ENCODE results near the gene SSBP3. TPM values are rescaled to one million over a fixed set of nuclear protein-coding genes. Genes with fewer than 3 reads are reported as not detected.

SSBP3 gene
- polyA plus RNA-seq, 1 of the 3 experiments (the other 2 are of a cell fraction) = 26.2 TPM

- H3K79me2 ChIP-seq (ENCODE audit: insufficient read depth) = peaks cover 24% of the 10 kb centered on the region; the same call in 1 of the 2 replicates
- H3K27ac ChIP-seq (ENCODE audit: low read depth in 2 of 2, low read length in 1 of 2) = peak overlapping the region in 1 of 2 experiments; percentile 96; a peak in 2 of 4 replicates
- H3K9me3 ChIP-seq = no peaks in the 10 kb centered on the region
- WGBS (ENCODE audit: low lambda C conversion rate) = 68% methylated on average over 6 of the region's 6 CpGs
- no peaks in the 10 kb centered on the region for H3K27me3 ChIP-seq (ENCODE audit: insufficient read depth)
- H3K4me1 ChIP-seq (ENCODE audit: control insufficient read depth in 1 of 2, insufficient read depth in 2 of 2, low read depth in 1 of 2, low read length in 1 of 2) = peaks cover 0 to 75% of the 10 kb centered on the region in 2 experiments; a peak in 2 of 4 replicates
- TF ChIP-seq CHD2 (IDR thresholded peaks at IDR 0.05; ENCODE audit: low read length, partially characterized antibody) (peak; percentile 54), TAF1 (IDR thresholded peaks at IDR 0.05; ENCODE audit: borderline replicate concordance, low read depth, low read length) (no peak), RAD21 (IDR thresholded peaks at IDR 0.05; ENCODE audit: low read length) (peak; percentile 45), SMC3 (IDR thresholded peaks at IDR 0.05; ENCODE audit: low read depth, low read length) (peak; percentile 5; the same call in 1 of the 2 replicates), CTCF (IDR thresholded peaks at IDR 0.05) (no peak), FOXJ3 (CRISPR knock-in tag; IDR thresholded peaks at IDR 0.05) (peak; percentile 82), EP300 (IDR thresholded peaks at IDR 0.05; ENCODE audit: borderline replicate concordance in 1 of 2, low read depth in 1 of 2, low read length in 1 of 2) (0 out of 4 replicates have a peak, but pooled peaks of 1 of the 2 experiments have one; percentile 56), FOSL2 (IDR thresholded peaks at IDR 0.05; ENCODE audit: borderline replicate concordance, low read depth) (no peak), RCOR1 (IDR thresholded peaks at IDR 0.05; ENCODE audit: low read length) (0 out of 2 replicates have a peak, but pooled peaks have one; percentile 3)
- no peaks in the 10 kb centered on the region for H3F3A ChIP-seq (replicated peaks; ENCODE audit: insufficient read depth)
- peak; percentile 80 for DNase-seq
- no peaks in the 10 kb centered on the region for H3K36me3 ChIP-seq (replicated peaks in 1 of 2; ENCODE audit: control insufficient read depth in 1 of 2, insufficient read depth in 2 of 2, low read length in 1 of 2)
- H3K4me3 ChIP-seq (ENCODE audit: low read depth in 2 of 2, low read length in 1 of 2) = no peak overlapping the region
- H4K20me1 ChIP-seq (ENCODE audit: insufficient read depth) = no peaks in the 10 kb centered on the region
- ChIA-PET CTCF (interaction anchor here (0.9 to 5.5 kb wide), 19 partner anchors 9 to 250 kb away, joined by 3 to 42 read pairs (median 4); partner anchors contain the start of genes ACOT11 and SSBP3), POLR2A (interaction anchor here (0.6 to 1.6 kb wide), 7 partner anchors 12 to 211 kb away, joined by 3 to 8 read pairs (median 4); no protein-coding TSS in a partner anchor)
- no peak overlapping the region for H2AFZ ChIP-seq (ENCODE audit: low read depth)
- no peak overlapping the region for H3K9ac ChIP-seq
- no peaks in the 10 kb centered on the region for H3K9me2 ChIP-seq
- no peak overlapping the region for H3K4me2 ChIP-seq
These were observed 108.5 kb downstream of the SSBP3 start for GRCh38 chr1:54297596-54298283.

DNA sequence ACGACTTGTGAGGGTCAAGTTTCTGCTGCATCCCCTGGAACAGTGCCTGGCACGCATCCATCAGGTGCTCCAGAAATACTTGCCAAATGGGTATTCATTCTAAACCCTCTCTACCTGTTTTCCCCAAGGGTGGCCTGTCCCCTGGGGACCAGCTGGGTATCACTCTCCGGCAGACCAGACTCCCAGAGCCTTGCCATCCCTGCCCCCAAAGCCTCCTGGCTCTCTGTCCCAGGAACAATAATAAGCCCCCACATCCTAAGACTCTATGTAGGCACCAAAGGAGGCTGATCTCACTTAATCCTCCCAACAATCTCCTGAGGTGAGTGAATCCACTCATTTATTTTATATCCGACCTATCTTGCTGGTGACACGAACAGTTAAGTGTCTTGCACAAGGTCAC lies 109.5 kb downstream of the SSBP3 start:
- H3K4me2 ChIP-seq = no peak overlapping the region
- CTCF ChIA-PET = no interaction called here
- DNase-seq = no peak
- H3K79me2 ChIP-seq (ENCODE audit: insufficient read depth) = peaks cover 16% of the 10 kb centered on the region; the same call in 1 of the 2 replicates
- no peaks in the 10 kb centered on the region for H3F3A ChIP-seq (replicated peaks; ENCODE audit: insufficient read depth)
- no peaks in the 10 kb centered on the region for H3K9me3 ChIP-seq
- H3K27ac ChIP-seq (ENCODE audit: low read depth in 2 of 2, low read length in 1 of 2) = peak overlapping the region in 1 of 2 experiments; percentile 96; a peak in 2 of 4 replicates
- TF ChIP-seq NFIC (IDR thresholded peaks at IDR 0.05; ENCODE audit: borderline replicate concordance) = no peak
- TF ChIP-seq RXRA (IDR thresholded peaks at IDR 0.05; ENCODE audit: borderline replicate concordance, low read depth) = no peak
- TF ChIP-seq, protein P1, sequence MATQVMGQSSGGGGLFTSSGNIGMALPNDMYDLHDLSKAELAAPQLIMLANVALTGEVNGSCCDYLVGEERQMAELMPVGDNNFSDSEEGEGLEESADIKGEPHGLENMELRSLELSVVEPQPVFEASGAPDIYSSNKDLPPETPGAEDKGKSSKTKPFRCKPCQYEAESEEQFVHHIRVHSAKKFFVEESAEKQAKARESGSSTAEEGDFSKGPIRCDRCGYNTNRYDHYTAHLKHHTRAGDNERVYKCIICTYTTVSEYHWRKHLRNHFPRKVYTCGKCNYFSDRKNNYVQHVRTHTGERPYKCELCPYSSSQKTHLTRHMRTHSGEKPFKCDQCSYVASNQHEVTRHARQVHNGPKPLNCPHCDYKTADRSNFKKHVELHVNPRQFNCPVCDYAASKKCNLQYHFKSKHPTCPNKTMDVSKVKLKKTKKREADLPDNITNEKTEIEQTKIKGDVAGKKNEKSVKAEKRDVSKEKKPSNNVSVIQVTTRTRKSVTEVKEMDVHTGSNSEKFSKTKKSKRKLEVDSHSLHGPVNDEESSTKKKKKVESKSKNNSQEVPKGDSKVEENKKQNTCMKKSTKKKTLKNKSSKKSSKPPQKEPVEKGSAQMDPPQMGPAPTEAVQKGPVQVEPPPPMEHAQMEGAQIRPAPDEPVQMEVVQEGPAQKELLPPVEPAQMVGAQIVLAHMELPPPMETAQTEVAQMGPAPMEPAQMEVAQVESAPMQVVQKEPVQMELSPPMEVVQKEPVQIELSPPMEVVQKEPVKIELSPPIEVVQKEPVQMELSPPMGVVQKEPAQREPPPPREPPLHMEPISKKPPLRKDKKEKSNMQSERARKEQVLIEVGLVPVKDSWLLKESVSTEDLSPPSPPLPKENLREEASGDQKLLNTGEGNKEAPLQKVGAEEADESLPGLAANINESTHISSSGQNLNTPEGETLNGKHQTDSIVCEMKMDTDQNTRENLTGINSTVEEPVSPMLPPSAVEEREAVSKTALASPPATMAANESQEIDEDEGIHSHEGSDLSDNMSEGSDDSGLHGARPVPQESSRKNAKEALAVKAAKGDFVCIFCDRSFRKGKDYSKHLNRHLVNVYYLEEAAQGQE (IDR thresholded peaks at IDR 0.05; ENCODE audit: low read depth, low read length) = no peak
- TF ChIP-seq TCF12 (IDR thresholded peaks at IDR 0.05) = no peak
- no peak for TF ChIP-seq FOXM1 (IDR thresholded peaks at IDR 0.05; ENCODE audit: low read depth)
- no peak for TF ChIP-seq TAF1 (IDR thresholded peaks at IDR 0.05; ENCODE audit: borderline replicate concordance, low read depth, low read length)
- no peak for TF ChIP-seq FOXJ3 (CRISPR knock-in tag; IDR thresholded peaks at IDR 0.05)
- TF ChIP-seq GABPA (IDR thresholded peaks at IDR 0.05; ENCODE audit: low read depth) = no peak
- TF ChIP-seq RCOR1 (IDR thresholded peaks at IDR 0.05; ENCODE audit: low read length) = no peak
- no peak for TF ChIP-seq CTCF (IDR thresholded peaks at IDR 0.05)
- H2AFZ ChIP-seq (ENCODE audit: low read depth) = no peak overlapping the region
- no peak overlapping the region for H3K4me3 ChIP-seq (ENCODE audit: low read depth in 2 of 2, low read length in 1 of 2)
- no peaks in the 10 kb centered on the region for H3K27me3 ChIP-seq (ENCODE audit: insufficient read depth)
- H4K20me1 ChIP-seq (ENCODE audit: insufficient read depth) = no peaks in the 10 kb centered on the region
- no peaks in the 10 kb centered on the region for H3K9me2 ChIP-seq
- POLR2A ChIA-PET = no interaction called here
- no peaks in the 10 kb centered on the region for H3K36me3 ChIP-seq (replicated peaks in 1 of 2; ENCODE audit: control insufficient read depth in 1 of 2, insufficient read depth in 2 of 2, low read length in 1 of 2)
- WGBS (ENCODE audit: low lambda C conversion rate) = 94% methylated on average over 5 of the region's 5 CpGs
- peaks cover 0 to 83% of the 10 kb centered on the region in 2 experiments; a peak in 2 of 4 replicates for H3K4me1 ChIP-seq (ENCODE audit: control insufficient read depth in 1 of 2, insufficient read depth in 2 of 2, low read depth in 1 of 2, low read length in 1 of 2)
- no peak overlapping the region for H3K9ac ChIP-seq
